Astrocyte of the spinal cord (primary cell): ENCODE results near the gene ABCG8.
A peak's percentile ranks its signal among the peaks of the same experiment; 100 is the strongest.

Source experiments
- DNase-seq: peaks from one replicate; pipeline ENCODE4 v3.0.0; 2011; ENCODE audit warnings: low read depth, low spot score
- H3K4me3 ChIP-seq: 2 replicates; pipeline ENCODE4 v1.5.1; 2011; ENCODE audit warnings: low read depth, mild to moderate bottlenecking, low read length, moderate library complexity
- CTCF ChIP-seq: IDR thresholded peaks from 2 replicates; pipeline ENCODE4 v1.5.1; 2012; ENCODE audit warnings: low read depth, mild to moderate bottlenecking, low read length, inconsistent platforms
- in situ Hi-C: cut with HindIII; loops from 2 replicates; pipeline ENCODE4 v1.10.0; 2017; ENCODE audit warnings: low sequenced_read_pairs

Gene ABCG8

GRCh38 chr2:43832457-43832856 is 6.3 kb upstream of the ABCG8 start:
- peak; percentile 5 for DNase-seq
- in situ Hi-C loops = no loop called here
- no peak overlapping the region for H3K4me3 ChIP-seq
- no peak for TF ChIP-seq CTCF

- no peak overlapping the region for H3K4me3 ChIP-seq
- no peak for TF ChIP-seq CTCF
- in situ Hi-C loops = no loop called here
- no peak for DNase-seq
Measured at GRCh38 chr2:43837033-43837432, 1.7 kb upstream of the ABCG8 start.

GRCh38 chr2:43837831-43838559 is 776 bp upstream of the ABCG8 start:
- H3K4me3 ChIP-seq = no peak overlapping the region
- TF ChIP-seq CTCF = no peak
- in situ Hi-C loops = no loop called here
- DNase-seq = no peak

- no peak for TF ChIP-seq CTCF
- no peak for DNase-seq
- in situ Hi-C loops = no loop called here
- H3K4me3 ChIP-seq = no peak overlapping the region
Measured at GRCh38 chr2:43839776-43840564, 1.2 kb downstream of the ABCG8 start.

GRCh38 chr2:43840965-43841364 is 2.2 kb downstream of the ABCG8 start:
- no peak for DNase-seq
- in situ Hi-C loops = no loop called here
- H3K4me3 ChIP-seq = no peak overlapping the region
- TF ChIP-seq CTCF = no peak

GRCh38 chr2:43841949-43842865 is 3.4 kb downstream of the ABCG8 start:
- H3K4me3 ChIP-seq = no peak overlapping the region
- in situ Hi-C loops = no loop called here
- no peak for DNase-seq
- no peak for TF ChIP-seq CTCF
